GM12801 (cell line): Measurements from ENCODE around the gene C1orf159.

Source experiments
- TF ChIP-seq, protein P1 (sequence below): IDR thresholded peaks from one replicate; pipeline ENCODE4 v1.5.1; 2011; ENCODE audit warnings: control low read depth; ENCODE audit not compliant: insufficient read length; ENCODE audit errors: extremely low read depth

The C1orf159 gene

DNA sequence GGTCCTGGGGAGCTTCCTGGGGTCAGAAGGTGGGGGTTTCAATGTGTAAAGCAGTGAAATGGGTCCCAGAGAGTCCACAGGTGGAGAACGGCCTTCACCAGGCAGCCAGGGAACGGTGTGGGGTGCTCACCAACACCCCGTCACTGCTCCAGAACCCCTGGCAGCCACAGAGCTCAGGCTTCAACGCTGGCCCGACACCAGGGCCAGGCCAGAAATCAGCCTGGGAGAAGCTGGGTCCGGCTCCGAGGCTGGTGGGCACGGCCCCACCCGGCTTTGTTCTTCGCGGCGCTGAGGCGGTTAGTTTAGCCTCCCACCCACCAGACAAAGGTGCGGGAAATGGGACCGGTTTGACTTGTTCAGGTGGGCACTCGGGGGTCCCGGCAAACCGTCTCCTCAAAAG is 24.8 kb upstream of the C1orf159 start:
- TF ChIP-seq, protein P1, sequence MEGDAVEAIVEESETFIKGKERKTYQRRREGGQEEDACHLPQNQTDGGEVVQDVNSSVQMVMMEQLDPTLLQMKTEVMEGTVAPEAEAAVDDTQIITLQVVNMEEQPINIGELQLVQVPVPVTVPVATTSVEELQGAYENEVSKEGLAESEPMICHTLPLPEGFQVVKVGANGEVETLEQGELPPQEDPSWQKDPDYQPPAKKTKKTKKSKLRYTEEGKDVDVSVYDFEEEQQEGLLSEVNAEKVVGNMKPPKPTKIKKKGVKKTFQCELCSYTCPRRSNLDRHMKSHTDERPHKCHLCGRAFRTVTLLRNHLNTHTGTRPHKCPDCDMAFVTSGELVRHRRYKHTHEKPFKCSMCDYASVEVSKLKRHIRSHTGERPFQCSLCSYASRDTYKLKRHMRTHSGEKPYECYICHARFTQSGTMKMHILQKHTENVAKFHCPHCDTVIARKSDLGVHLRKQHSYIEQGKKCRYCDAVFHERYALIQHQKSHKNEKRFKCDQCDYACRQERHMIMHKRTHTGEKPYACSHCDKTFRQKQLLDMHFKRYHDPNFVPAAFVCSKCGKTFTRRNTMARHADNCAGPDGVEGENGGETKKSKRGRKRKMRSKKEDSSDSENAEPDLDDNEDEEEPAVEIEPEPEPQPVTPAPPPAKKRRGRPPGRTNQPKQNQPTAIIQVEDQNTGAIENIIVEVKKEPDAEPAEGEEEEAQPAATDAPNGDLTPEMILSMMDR = no peak

GRCh38 chr1:1137256-1138045 is 21.6 kb upstream of the C1orf159 start:
- TF ChIP-seq, protein P1 = no peak

GRCh38 chr1:1136547-1137230 is 20.8 kb upstream of the C1orf159 start:
- TF ChIP-seq, protein P1 = no peak

GRCh38 chr1:1135339-1136136 is 19.6 kb upstream of the C1orf159 start:
- TF ChIP-seq, protein P1 = no peak

- TF ChIP-seq, protein P1 = no peak
These were observed 18.5 kb upstream of the C1orf159 start for GRCh38 chr1:1134300-1134970.

GRCh38 chr1:1132956-1133750 is 17.3 kb upstream of the C1orf159 start:
- TF ChIP-seq, protein P1 = no peak
